Activated CD4-positive, alpha-beta T cell treated with anti-CD3 and anti-CD28 coated beads, Interleukin-2, amount 50 U/mL, for 16 hours (primary cell): ENCODE results near the gene PIP4K2B.
"Not testable (repeated sequence)": the region's sequence is repeated elsewhere in the genome, so short reads cannot be mapped to it uniquely, and the experiment has no call there.

Experiments
- DNase-seq: peaks from one replicate; pipeline ENCODE4 v3.0.0-alpha.2; 2020

PIP4K2B gene

DNA sequence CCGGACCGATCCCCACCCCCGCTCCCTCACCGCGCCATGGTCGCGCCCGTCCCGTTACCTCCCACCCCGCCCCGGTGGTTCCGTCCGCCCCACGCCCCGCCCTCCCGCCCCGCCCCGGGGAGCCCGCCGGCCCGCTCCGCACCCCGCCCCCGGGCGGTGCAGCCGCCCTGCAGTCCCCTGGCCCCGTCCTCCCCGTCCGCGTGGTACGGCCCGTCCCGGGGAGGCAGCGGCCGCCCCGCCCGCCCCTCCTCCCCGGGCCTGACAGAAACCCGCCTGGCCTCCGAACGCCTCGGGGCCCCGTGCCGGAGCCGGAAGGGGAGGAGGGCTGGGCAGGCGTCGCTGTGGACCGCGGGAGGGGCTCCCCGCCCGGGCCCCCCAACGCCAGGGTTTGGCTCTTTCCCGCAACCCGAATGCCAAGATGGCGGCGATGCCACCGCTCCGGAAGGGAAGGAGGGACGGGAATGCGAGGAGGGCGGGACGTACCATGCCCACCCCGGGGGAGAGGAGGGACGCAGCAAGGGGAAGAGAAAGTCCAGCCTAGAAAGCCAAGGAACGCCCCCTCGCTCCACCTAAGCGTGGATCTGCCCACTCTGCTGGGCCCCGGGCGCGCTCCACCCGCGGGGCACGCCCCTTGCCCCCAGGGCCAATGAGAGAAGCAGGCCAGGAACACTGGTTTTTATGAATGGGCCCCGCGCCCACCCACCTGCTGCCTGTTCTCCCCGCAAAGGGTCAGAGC is at the start of gene PIP4K2B:
TSS of gene PIP4K2B (minus strand) at position 56 of the 736 bp plus-strand sequence. CDS start 132 bp downstream, outside the sequence.
- DNase-seq = peak; percentile 95

- DNase-seq = no peak
These were observed 49.2 kb upstream of the PIP4K2B start for GRCh38 chr17:38848557-38848891.

GRCh38 chr17:38844261-38844757 is 45.0 kb upstream of the PIP4K2B start:
- DNase-seq = no peak

- DNase-seq = no peak
These were observed 26.4 kb upstream of the PIP4K2B start for GRCh38 chr17:38825762-38826247.

GRCh38 chr17:38824899-38825761 is 25.8 kb upstream of the PIP4K2B start, which contains the start of gene CWC25:
TSS of gene CWC25 (minus strand) at chr17:38825321. CDS start at chr17:38825183, 138 bp downstream.
- DNase-seq = peak; percentile 96

DNA sequence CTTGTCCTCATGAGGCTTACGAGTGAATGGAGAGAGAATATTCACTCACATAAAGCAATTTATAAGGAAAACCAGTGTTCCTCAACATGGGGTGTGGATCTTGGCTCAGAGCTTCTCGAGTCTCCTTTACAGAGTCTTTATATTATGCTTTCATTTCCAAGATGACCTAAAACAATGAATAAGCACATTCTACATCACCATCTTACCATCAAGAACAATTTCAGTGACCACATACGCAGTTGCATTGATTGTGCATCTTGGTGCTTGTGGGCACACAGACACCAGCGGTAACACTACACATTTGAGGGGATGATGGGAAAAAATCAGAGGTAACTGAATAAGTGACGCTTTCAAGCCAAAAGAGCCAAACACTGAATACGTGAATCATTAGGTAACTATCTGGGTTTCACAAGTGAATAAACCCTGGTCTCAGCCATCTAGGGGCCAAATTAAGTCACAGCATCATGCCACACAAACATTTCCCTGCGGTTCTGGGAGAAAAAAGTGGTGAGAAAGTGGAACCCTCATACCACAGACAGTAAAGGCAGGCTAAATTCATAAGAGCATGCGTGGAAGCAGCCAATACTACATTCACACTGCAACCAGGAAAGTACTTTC is 16.3 kb upstream of the PIP4K2B start:
- peak; percentile 71 for DNase-seq

- DNase-seq = no peak
These were observed 10.5 kb upstream of the PIP4K2B start for GRCh38 chr17:38809828-38810227.

DNA sequence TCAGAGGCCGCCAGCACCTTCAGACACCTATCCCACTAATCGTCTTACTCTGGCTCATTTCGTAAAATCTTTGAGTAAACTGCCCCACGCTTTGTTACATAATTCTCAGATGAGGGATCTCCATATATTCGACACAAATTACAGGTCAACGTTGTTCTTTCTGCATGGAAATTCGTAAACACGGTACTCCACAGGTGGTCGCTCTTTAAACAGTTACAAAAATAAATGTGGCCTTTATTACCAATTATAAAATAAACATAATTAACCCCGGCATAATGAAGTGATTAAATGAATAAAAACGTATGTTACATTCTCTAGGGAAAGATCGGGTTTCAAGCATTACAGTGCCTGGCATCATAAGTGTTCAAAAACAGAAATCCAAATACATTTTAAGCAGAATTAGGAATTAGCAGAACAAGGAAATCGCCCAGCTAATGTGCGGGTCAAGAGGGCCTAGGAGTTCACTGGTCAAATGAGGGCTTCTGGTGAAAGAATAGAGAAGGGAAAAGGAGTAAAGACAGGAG is 943 bp upstream of the PIP4K2B start:
- no peak for DNase-seq

GRCh38 chr17:38798614-38799500 is 499 bp downstream of the PIP4K2B start:
- peak; percentile 57 for DNase-seq

DNA sequence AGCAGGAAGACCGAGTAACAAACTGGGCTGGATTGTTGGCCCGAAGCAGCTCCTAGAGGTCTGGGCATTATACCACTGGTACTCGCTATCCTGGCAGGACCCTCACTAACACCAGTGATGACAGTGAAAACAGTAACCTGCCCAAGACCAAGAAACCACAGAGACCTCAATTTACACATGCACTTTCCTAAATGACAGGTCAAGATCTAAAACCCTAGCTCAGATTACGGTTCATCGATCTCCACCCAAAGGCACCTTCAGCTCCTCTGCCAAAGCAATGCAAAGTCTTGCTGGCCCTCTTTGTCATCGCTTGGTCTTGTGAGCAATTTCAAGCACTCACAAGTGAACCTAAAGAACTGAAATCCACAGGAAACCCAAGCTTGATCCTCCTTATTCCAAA is 1.5 kb downstream of the PIP4K2B start:
- DNase-seq = no peak

- DNase-seq = no peak
These were observed 2.2 kb downstream of the PIP4K2B start for GRCh38 chr17:38797158-38797490.

DNA sequence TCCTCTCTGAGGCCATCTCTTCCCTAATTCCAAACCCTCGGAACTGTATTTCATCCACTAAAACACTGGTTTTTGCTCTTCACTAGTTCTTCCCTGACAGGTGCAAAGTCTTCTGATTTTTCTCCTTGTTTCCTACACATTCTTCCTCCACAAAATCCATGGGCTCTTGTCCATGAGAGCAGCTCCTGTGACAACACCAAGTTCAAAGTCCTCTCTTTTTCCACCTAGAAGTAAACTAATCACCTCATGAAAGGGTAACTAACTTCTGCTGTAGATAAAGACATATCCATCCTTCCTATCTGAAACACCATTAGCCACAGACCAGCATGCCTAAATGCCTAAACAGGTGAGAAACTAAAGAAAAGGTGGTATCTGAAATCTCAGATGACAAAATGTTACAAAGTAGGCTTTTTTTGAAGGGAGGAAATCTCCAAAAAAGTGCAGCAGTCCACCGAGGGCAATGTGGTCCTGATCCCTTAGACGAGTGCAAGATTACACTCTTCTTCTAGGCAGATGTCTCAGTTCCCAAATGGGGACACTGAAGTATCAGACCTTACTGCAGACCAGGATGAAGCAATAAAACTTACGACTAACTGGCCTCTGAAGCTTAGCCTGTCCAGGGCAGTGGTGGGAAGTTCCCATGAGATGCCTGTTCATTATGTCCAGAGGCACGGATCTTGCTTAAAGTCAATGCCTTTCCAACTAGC is 2.8 kb downstream of the PIP4K2B start:
- DNase-seq = no peak

- no peak for DNase-seq
These were observed 5.1 kb downstream of the PIP4K2B start for GRCh38 chr17:38794221-38794620.

DNA sequence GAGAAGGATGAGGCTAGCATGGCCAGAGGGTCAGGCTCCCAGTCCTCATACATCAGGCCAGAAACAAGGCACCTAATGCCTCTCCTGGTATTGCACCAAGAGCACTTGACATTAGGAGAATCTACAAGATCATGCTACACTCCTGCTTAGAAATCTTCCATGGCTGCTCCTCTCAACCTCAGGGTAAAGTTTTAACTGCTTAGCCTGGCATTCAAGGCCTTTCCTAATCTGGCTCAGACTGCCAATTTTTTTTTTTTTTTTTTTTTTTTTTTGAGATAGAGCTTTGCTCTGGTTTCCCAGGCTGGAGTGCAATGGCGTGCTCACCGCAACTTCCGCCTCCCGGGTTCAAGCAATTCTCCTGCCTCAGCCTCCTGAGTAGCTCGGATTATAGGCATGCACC is 8.2 kb downstream of the PIP4K2B start:
- DNase-seq = no peak

GRCh38 chr17:38790148-38790707 is 9.1 kb downstream of the PIP4K2B start:
- not testable (repeated sequence) for DNase-seq

- DNase-seq = no peak
These were observed 10.2 kb downstream of the PIP4K2B start for GRCh38 chr17:38789185-38789584.

GRCh38 chr17:38787999-38788398 is 11.4 kb downstream of the PIP4K2B start:
- not testable (repeated sequence) for DNase-seq

- no peak for DNase-seq
These were observed 13.0 kb downstream of the PIP4K2B start for GRCh38 chr17:38786372-38786771.

GRCh38 chr17:38783227-38783626 is 16.1 kb downstream of the PIP4K2B start:
- DNase-seq = no peak

- no peak for DNase-seq
These were observed 19.2 kb downstream of the PIP4K2B start for GRCh38 chr17:38779965-38780752.
